Mammary epithelial cell (primary cell): ENCODE measurements around the gene FCHSD2.

Source experiments
- CTCF ChIP-seq, 2 donors: IDR thresholded peaks in 1 of 2; conservative IDR thresholded peaks in 1 of 2; 2 replicates each; pipeline ENCODE4 v1.5.1; 2011 to 2012; ENCODE audit warnings: inconsistent platforms in 2 of 2, low read length in 2 of 2, mild to moderate bottlenecking in 2 of 2, control low read depth in 1 of 2, low read depth in 1 of 2; ENCODE audit not compliant: insufficient read depth in 1 of 2; ENCODE audit errors: extremely low read depth in 1 of 2
- EZH2 ChIP-seq: IDR thresholded peaks from 2 replicates; pipeline ENCODE4 v1.6.1; 2012; ENCODE audit warnings: low read length, inconsistent platforms, borderline replicate concordance

GRCh38 chr11:73155102-73155501 is 13.0 kb upstream of the FCHSD2 start:
- no peak for TF ChIP-seq EZH2
- TF ChIP-seq CTCF (conservative IDR thresholded peaks at IDR 0.05 in 1 of 2, IDR thresholded peaks at IDR 0.05 in 1 of 2; ENCODE audit: extremely low read depth in 1 of 2, insufficient read depth in 1 of 2, low read depth in 1 of 2, low read length in 2 of 2): no peak
